ENCODE results near the gene HP1BP3.

DNA sequence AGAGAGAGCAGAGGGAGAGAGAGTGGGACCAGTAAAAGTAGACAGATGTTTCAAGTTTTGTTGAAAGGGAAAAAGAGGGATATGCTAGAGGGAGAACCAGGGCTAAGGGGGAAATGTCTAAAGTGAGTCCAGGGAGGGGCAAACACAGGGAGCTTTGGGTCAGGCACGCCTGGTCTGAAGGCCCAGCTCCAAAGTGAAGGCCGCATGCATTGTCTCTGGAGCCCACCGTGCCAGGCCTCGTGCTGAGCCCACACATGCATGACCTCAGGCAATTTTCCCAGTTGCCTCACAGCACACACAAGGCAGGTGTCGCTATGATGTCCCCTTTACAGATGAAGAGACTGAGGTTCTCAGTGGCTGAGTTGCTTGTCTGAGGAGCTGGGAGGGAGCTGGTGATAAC, 85.3 kb downstream of the HP1BP3 start:
- no peak for TF ChIP-seq POLR2AphosphoS5 (IDR thresholded peaks at IDR 0.05)
- TF ChIP-seq, protein P1, sequence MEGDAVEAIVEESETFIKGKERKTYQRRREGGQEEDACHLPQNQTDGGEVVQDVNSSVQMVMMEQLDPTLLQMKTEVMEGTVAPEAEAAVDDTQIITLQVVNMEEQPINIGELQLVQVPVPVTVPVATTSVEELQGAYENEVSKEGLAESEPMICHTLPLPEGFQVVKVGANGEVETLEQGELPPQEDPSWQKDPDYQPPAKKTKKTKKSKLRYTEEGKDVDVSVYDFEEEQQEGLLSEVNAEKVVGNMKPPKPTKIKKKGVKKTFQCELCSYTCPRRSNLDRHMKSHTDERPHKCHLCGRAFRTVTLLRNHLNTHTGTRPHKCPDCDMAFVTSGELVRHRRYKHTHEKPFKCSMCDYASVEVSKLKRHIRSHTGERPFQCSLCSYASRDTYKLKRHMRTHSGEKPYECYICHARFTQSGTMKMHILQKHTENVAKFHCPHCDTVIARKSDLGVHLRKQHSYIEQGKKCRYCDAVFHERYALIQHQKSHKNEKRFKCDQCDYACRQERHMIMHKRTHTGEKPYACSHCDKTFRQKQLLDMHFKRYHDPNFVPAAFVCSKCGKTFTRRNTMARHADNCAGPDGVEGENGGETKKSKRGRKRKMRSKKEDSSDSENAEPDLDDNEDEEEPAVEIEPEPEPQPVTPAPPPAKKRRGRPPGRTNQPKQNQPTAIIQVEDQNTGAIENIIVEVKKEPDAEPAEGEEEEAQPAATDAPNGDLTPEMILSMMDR (IDR thresholded peaks at IDR 0.05): no peak
- no peak for TF ChIP-seq EP300 (IDR thresholded peaks at IDR 0.05)

Measured in sigmoid colon (tissue), 4 donors.